WTC11 (cell line): ENCODE data around the gene PPM1M. TPM values are rescaled to one million over a fixed set of nuclear protein-coding genes. Genes with fewer than 3 reads are reported as not detected.

Source experiments
- ATAC-seq: fragments of 200-7000 bp; cut with Tn5 transposase; 2 replicates; pipeline ENCODE4 v1.10.0; 2021; ENCODE audit warnings: mild to moderate bottlenecking, moderate library complexity
- CTCF ChIA-PET: fragments of 300-600 bp; sonication (Branson Sonifier 250); formaldehyde crosslinking; loops from one replicate; lab custom pipeline; 2021; ENCODE audit warnings: antibody characterized with exemption; lab: Charles Lee
- POLR2A ChIA-PET: fragments of 350-600 bp; sonication (Branson Sonifier 250); formaldehyde crosslinking; loops from one replicate; lab custom pipeline; 2021; ENCODE audit warnings: antibody characterized with exemption; lab: Charles Lee
- DNase-seq: peaks from one replicate; pipeline ENCODE4 v3.0.0; 2021; ENCODE audit warnings: low spot score
- H3K27ac Mint-ChIP-seq: 2 replicates; pipeline ENCODE4 v1.8.0; 2021; ENCODE audit warnings: mixed read lengths
- H3K27me3 Mint-ChIP-seq: 2 replicates; pipeline ENCODE4 v1.8.0; 2021; ENCODE audit warnings: low read depth, mild to moderate bottlenecking, moderate library complexity, mixed read lengths
- H3K36me3 Mint-ChIP-seq: 2 replicates; pipeline ENCODE4 v1.8.0; 2021; ENCODE audit warnings: mixed read lengths
- H3K4me1 Mint-ChIP-seq: 2 replicates; pipeline ENCODE4 v1.8.0; 2022; ENCODE audit warnings: mixed read lengths
- H3K4me3 Mint-ChIP-seq: 2 replicates; pipeline ENCODE4 v1.8.0; 2021; ENCODE audit warnings: mild to moderate bottlenecking, moderate library complexity, mixed read lengths
- H3K9me3 Mint-ChIP-seq: 2 replicates; pipeline ENCODE4 v1.8.0; 2021; ENCODE audit warnings: mixed read lengths
- CREM ChIP-seq: sonication (generic); formaldehyde crosslinking; IDR thresholded peaks from 2 replicates; pipeline ENCODE4 v1.8.1; 2022; ENCODE audit warnings: mild to moderate bottlenecking, missing genetic modification reagents, moderate library complexity
- FOXJ3 ChIP-seq: sonication (generic); formaldehyde crosslinking; IDR thresholded peaks from 2 replicates; pipeline ENCODE4 v1.9.0; 2021; ENCODE audit warnings: missing genetic modification reagents, mild to moderate bottlenecking, borderline replicate concordance
- FOXK1 ChIP-seq: sonication (generic); formaldehyde crosslinking; IDR thresholded peaks from 2 replicates; pipeline ENCODE4 v1.8.0; 2022; ENCODE audit warnings: mild to moderate bottlenecking, moderate library complexity, missing genetic modification reagents
- FOXP1 ChIP-seq: sonication (generic); formaldehyde crosslinking; IDR thresholded peaks from 2 replicates; pipeline ENCODE4 v1.8.0; 2022; ENCODE audit warnings: missing genetic modification reagents, mild to moderate bottlenecking, moderate library complexity, borderline replicate concordance
- GABPB1 ChIP-seq: sonication (generic); formaldehyde crosslinking; IDR thresholded peaks from 2 replicates; pipeline ENCODE4 v1.8.1; 2023; ENCODE audit warnings: mild to moderate bottlenecking, missing genetic modification reagents
- GTF2I ChIP-seq: fragments of 250-450 bp; sonication (Bioruptor Pico); conservative IDR thresholded peaks from 2 replicates; pipeline ENCODE4 v1.4.0; 2021; ENCODE audit warnings: mild to moderate bottlenecking
- HMGA2 ChIP-seq: fragments of 250-450 bp; sonication (Bioruptor Pico); IDR thresholded peaks from 2 replicates; pipeline ENCODE4 v1.4.0; 2021; ENCODE audit warnings: mild to moderate bottlenecking, moderate library complexity
- NFE2L1 ChIP-seq: sonication (generic); formaldehyde crosslinking; IDR thresholded peaks from 2 replicates; pipeline ENCODE4 v1.8.1; 2023; ENCODE audit warnings: missing genetic modification reagents
- RELA ChIP-seq: sonication (generic); formaldehyde crosslinking; IDR thresholded peaks from 2 replicates; pipeline ENCODE4 v1.8.1; 2022; ENCODE audit warnings: missing genetic modification reagents, mild to moderate bottlenecking, borderline replicate concordance
- ZNF232 ChIP-seq: sonication (generic); formaldehyde crosslinking; IDR thresholded peaks from 2 replicates; pipeline ENCODE4 v1.8.0; 2022; ENCODE audit warnings: mild to moderate bottlenecking, missing genetic modification reagents
- ZNF671 ChIP-seq: fragments of 250-450 bp; sonication (Bioruptor Pico); IDR thresholded peaks from 2 replicates; pipeline ENCODE4 v1.8.0; 2021; ENCODE audit warnings: mild to moderate bottlenecking
- total RNA-seq: library from RNA; stranded (reverse); gene quantifications from 3 replicates; pipeline ENCODE4 v1.2.3, GENCODE V29; 2021
- TF ChIP-seq, protein P1 (sequence below): sonication (generic); formaldehyde crosslinking; conservative IDR thresholded peaks from 2 replicates; pipeline ENCODE4 v1.8.1; 2023; ENCODE audit warnings: mild to moderate bottlenecking, low read depth, missing genetic modification reagents, moderate library complexity
- TF ChIP-seq, protein P2 (sequence below): sonication (generic); formaldehyde crosslinking; IDR thresholded peaks from 2 replicates; pipeline ENCODE4 v1.8.1; 2023; ENCODE audit warnings: mild to moderate bottlenecking, moderate library complexity, missing genetic modification reagents
- TF ChIP-seq, protein P3 (sequence below): sonication (generic); formaldehyde crosslinking; IDR thresholded peaks from 2 replicates; pipeline ENCODE4 v1.8.0; 2022; ENCODE audit warnings: mild to moderate bottlenecking, missing genetic modification reagents
- TF ChIP-seq, protein P4 (sequence below): sonication (generic); formaldehyde crosslinking; IDR thresholded peaks from 2 replicates; pipeline ENCODE4 v1.8.0; 2022; ENCODE audit warnings: mild to moderate bottlenecking, missing genetic modification reagents
- TF ChIP-seq, protein P5 (sequence below): sonication (generic); formaldehyde crosslinking; IDR thresholded peaks from 2 replicates; pipeline ENCODE4 v1.8.0; 2022; ENCODE audit warnings: mild to moderate bottlenecking, missing genetic modification reagents
- TF ChIP-seq, protein P6 (sequence below): fragments of 250-450 bp; sonication (Bioruptor Pico); IDR thresholded peaks from 2 replicates; pipeline ENCODE4 v1.9.0; 2021; ENCODE audit warnings: mild to moderate bottlenecking
- TF ChIP-seq, protein P7 (sequence below): sonication (generic); formaldehyde crosslinking; IDR thresholded peaks from 2 replicates; pipeline ENCODE4 v1.8.1; 2023; ENCODE audit warnings: mild to moderate bottlenecking, missing genetic modification reagents

PPM1M gene
- total RNA-seq, 1 experiment from 2014 or later, result 7.0 TPM

DNA sequence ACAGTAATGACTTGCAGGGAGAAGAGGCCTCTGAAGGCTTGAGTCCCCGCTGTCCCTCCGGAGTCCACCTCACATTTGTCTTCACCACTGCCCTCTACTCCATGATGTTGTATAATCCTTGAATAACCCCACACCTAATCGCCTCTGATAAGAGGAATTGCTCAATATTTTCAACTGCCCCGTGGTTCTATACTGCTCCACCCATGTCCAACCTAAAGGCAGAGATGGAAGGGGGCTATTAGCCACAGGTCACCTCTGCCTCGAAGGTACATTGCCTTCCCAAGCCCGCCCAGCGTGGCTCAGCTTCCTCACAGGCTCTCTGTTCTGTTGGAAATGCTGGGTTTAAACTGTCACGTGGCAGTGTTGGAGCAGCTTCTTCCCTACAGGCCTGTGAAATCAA lies 32.6 kb upstream of the PPM1M start (continued):
- TF ChIP-seq, protein P1, sequence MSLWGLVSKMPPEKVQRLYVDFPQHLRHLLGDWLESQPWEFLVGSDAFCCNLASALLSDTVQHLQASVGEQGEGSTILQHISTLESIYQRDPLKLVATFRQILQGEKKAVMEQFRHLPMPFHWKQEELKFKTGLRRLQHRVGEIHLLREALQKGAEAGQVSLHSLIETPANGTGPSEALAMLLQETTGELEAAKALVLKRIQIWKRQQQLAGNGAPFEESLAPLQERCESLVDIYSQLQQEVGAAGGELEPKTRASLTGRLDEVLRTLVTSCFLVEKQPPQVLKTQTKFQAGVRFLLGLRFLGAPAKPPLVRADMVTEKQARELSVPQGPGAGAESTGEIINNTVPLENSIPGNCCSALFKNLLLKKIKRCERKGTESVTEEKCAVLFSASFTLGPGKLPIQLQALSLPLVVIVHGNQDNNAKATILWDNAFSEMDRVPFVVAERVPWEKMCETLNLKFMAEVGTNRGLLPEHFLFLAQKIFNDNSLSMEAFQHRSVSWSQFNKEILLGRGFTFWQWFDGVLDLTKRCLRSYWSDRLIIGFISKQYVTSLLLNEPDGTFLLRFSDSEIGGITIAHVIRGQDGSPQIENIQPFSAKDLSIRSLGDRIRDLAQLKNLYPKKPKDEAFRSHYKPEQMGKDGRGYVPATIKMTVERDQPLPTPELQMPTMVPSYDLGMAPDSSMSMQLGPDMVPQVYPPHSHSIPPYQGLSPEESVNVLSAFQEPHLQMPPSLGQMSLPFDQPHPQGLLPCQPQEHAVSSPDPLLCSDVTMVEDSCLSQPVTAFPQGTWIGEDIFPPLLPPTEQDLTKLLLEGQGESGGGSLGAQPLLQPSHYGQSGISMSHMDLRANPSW, result no peak
- TF ChIP-seq, all 79 proteins: peak for 0

DNA sequence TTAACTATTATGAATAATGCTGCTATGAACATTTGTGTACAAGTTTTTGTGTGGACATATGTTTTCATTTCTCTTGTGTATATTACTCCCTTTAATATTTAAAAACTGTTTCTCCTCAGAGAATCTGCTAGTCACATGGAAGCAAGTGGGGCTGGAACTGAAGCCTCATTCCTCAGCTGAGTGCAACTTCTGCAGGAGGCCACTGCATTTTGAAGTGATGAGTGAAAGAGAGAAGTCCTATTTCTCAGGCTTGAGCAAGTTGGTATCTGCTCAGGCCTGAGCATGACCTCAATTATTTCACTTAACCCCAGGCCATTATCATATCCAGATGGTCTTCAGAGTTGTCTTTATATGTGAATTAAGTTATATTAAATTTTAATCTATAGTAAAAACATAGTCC lies 31.7 kb upstream of the PPM1M start:
- no peak overlapping the region for H3K4me3 Mint-ChIP-seq
- H3K27me3 Mint-ChIP-seq, result no peaks in the 10 kb centered on the region
- no peak overlapping the region for H3K27ac Mint-ChIP-seq
- DNase-seq, result no peak
- TF ChIP-seq RELA (CRISPR knock-in tag) (no peak), FOXK1 (CRISPR knock-in tag) (no peak), GABPB1 (CRISPR knock-in tag) (no peak), NFE2L1 (CRISPR knock-in tag) (no peak), CREM (CRISPR knock-in tag) (no peak), FOXJ3 (CRISPR knock-in tag) (no peak), GTF2I (CRISPR knock-in tag) (no peak), ZNF671 (no peak), ZNF232 (CRISPR knock-in tag) (no peak), FOXP1 (CRISPR knock-in tag) (no peak), HMGA2 (CRISPR knock-in tag) (no peak)
- TF ChIP-seq, protein P2, sequence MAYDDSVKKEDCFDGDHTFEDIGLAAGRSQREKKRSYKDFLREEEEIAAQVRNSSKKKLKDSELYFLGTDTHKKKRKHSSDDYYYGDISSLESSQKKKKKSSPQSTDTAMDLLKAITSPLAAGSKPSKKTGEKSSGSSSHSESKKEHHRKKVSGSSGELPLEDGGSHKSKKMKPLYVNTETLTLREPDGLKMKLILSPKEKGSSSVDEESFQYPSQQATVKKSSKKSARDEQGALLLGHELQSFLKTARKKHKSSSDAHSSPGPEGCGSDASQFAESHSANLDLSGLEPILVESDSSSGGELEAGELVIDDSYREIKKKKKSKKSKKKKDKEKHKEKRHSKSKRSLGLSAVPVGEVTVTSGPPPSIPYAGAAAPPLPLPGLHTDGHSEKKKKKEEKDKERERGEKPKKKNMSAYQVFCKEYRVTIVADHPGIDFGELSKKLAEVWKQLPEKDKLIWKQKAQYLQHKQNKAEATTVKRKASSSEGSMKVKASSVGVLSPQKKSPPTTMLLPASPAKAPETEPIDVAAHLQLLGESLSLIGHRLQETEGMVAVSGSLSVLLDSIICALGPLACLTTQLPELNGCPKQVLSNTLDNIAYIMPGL, result no peak
- TF ChIP-seq, protein P3, sequence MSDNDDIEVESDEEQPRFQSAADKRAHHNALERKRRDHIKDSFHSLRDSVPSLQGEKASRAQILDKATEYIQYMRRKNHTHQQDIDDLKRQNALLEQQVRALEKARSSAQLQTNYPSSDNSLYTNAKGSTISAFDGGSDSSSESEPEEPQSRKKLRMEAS (CRISPR knock-in tag), result no peak
- TF ChIP-seq, protein P4, sequence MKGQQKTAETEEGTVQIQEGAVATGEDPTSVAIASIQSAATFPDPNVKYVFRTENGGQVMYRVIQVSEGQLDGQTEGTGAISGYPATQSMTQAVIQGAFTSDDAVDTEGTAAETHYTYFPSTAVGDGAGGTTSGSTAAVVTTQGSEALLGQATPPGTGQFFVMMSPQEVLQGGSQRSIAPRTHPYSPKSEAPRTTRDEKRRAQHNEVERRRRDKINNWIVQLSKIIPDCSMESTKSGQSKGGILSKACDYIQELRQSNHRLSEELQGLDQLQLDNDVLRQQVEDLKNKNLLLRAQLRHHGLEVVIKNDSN (CRISPR knock-in tag), result no peak
- TF ChIP-seq, protein P5, sequence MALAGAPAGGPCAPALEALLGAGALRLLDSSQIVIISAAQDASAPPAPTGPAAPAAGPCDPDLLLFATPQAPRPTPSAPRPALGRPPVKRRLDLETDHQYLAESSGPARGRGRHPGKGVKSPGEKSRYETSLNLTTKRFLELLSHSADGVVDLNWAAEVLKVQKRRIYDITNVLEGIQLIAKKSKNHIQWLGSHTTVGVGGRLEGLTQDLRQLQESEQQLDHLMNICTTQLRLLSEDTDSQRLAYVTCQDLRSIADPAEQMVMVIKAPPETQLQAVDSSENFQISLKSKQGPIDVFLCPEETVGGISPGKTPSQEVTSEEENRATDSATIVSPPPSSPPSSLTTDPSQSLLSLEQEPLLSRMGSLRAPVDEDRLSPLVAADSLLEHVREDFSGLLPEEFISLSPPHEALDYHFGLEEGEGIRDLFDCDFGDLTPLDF, result no peak
- TF ChIP-seq, protein P6, sequence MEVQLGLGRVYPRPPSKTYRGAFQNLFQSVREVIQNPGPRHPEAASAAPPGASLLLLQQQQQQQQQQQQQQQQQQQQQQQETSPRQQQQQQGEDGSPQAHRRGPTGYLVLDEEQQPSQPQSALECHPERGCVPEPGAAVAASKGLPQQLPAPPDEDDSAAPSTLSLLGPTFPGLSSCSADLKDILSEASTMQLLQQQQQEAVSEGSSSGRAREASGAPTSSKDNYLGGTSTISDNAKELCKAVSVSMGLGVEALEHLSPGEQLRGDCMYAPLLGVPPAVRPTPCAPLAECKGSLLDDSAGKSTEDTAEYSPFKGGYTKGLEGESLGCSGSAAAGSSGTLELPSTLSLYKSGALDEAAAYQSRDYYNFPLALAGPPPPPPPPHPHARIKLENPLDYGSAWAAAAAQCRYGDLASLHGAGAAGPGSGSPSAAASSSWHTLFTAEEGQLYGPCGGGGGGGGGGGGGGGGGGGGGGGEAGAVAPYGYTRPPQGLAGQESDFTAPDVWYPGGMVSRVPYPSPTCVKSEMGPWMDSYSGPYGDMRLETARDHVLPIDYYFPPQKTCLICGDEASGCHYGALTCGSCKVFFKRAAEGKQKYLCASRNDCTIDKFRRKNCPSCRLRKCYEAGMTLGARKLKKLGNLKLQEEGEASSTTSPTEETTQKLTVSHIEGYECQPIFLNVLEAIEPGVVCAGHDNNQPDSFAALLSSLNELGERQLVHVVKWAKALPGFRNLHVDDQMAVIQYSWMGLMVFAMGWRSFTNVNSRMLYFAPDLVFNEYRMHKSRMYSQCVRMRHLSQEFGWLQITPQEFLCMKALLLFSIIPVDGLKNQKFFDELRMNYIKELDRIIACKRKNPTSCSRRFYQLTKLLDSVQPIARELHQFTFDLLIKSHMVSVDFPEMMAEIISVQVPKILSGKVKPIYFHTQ (CRISPR knock-in tag), result no peak
- TF ChIP-seq, protein P7, sequence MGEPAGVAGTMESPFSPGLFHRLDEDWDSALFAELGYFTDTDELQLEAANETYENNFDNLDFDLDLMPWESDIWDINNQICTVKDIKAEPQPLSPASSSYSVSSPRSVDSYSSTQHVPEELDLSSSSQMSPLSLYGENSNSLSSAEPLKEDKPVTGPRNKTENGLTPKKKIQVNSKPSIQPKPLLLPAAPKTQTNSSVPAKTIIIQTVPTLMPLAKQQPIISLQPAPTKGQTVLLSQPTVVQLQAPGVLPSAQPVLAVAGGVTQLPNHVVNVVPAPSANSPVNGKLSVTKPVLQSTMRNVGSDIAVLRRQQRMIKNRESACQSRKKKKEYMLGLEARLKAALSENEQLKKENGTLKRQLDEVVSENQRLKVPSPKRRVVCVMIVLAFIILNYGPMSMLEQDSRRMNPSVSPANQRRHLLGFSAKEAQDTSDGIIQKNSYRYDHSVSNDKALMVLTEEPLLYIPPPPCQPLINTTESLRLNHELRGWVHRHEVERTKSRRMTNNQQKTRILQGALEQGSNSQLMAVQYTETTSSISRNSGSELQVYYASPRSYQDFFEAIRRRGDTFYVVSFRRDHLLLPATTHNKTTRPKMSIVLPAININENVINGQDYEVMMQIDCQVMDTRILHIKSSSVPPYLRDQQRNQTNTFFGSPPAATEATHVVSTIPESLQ (CRISPR knock-in tag), result no peak
- ATAC-seq, result no peak
- CTCF ChIA-PET, result no interaction called here
- peaks cover 66% of the 10 kb centered on the region for H3K36me3 Mint-ChIP-seq
- no peaks in the 10 kb centered on the region for H3K9me3 Mint-ChIP-seq
- POLR2A ChIA-PET, result no interaction called here
- H3K4me1 Mint-ChIP-seq, result 0 out of 2 replicates have a peak, but pooled peaks cover 2% of the 10 kb centered on the region
